Measurements from ENCODE around the gene PSEN1.

- TF ChIP-seq POLR2AphosphoS5 (IDR thresholded peaks at IDR 0.05) (peak in 1 of 3 donors; percentile 32), CTCF (IDR thresholded peaks at IDR 0.05 in 8 of 11, conservative IDR thresholded peaks at IDR 0.05 in 3 of 11) (no peak), POLR2A (IDR thresholded peaks at IDR 0.05) (no peak)
These were observed 93.7 kb downstream of the PSEN1 start for GRCh38 chr14:73230051-73230450.
